ENCODE results near the gene ITGA8. TPM values are rescaled to one million over a fixed set of nuclear protein-coding genes. Genes with fewer than 3 reads are reported as not detected.

Gene ITGA8
- total RNA-seq, 2 donors from 2014 or later: not detected

Other genes with a start within 250 kb of the ITGA8 start
- gene MINDY3, start 140.6 kb upstream of the ITGA8 start, total RNA-seq: 10 to 100 TPM; 13.8 to 19.4 TPM